Subcutaneous abdominal adipose tissue (tissue), 5 donors: ENCODE results near the gene DYSF.

ENCODE experiments used
- H3K27ac ChIP-seq: one replicate; pipeline ENCODE4 v1.7.0; 2013; ENCODE audit warnings: low read depth, mild to moderate bottlenecking, inconsistent platforms, low read length, moderate library complexity
- H3K27me3 ChIP-seq, 5 donors: one replicate each; pipeline ENCODE4 v1.7.0; 2013; ENCODE audit warnings: low read length in 5 of 5, inconsistent platforms in 1 of 5; ENCODE audit not compliant: control insufficient read depth in 5 of 5, insufficient read depth in 4 of 5
- H3K36me3 ChIP-seq, 5 donors: one replicate each; pipeline ENCODE4 v1.7.0; 2013; ENCODE audit warnings: low read length in 5 of 5; ENCODE audit not compliant: control insufficient read depth in 5 of 5, insufficient read depth in 5 of 5
- H3K4me1 ChIP-seq, 5 donors: one replicate each; pipeline ENCODE4 v1.7.0; 2013; ENCODE audit warnings: low read length in 5 of 5, mild to moderate bottlenecking in 3 of 5, moderate library complexity in 1 of 5; ENCODE audit not compliant: control insufficient read depth in 5 of 5, insufficient read depth in 5 of 5
- H3K4me3 ChIP-seq, 5 donors: one replicate each; pipeline ENCODE4 v1.7.0; 2013; ENCODE audit warnings: low read length in 5 of 5, low read depth in 1 of 5
- H3K9ac ChIP-seq, 5 donors: one replicate each; pipeline ENCODE4 v1.7.0; 2013; ENCODE audit warnings: low read length in 5 of 5, mild to moderate bottlenecking in 4 of 5, moderate library complexity in 3 of 5
- H3K9me3 ChIP-seq, 5 donors: one replicate each; pipeline ENCODE4 v1.7.0; 2013; ENCODE audit warnings: low read length in 5 of 5; ENCODE audit not compliant: control insufficient read depth in 5 of 5
- donor health status: healthy.
- donor health status: healthy.
- donor health status: healthy.
- donor health status: healthy.
- donor health status: healthy.

DYSF gene

DNA sequence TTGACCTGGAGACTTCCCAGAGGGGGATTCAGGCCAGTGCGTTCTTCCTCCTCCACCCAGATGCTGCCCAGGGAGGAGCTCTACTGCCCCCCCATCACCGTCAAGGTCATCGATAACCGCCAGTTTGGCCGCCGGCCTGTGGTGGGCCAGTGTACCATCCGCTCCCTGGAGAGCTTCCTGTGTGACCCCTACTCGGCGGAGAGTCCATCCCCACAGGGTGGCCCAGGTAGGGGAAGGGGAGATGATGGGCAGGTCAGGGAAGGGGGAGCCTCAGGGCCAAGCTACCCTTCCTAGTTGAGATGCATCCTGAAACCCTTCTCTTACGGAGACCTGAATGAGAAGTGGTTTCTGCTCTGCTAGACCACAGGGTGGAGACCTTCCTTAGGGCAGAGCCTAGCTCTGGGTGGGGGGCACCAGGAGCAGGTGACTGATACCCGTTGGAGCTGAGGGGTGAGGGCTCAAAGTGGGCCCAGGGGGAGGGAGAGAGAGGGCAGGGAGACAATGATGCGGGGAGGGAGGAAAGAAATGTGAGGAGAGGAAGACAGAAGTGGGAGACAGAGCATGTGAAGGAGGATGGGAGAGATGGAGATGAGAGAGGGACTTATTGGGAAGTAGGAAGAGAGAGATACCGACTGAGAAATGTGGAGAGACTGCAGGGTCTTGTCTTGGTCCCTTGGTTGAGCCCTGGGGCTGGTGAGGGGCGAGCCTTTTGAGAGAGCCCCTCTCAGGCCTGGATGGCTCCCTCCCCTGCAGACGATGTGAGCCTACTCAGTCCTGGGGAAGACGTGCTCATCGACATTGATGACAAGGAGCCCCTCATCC is 159.4 kb downstream of the DYSF start:
- Histone ChIP-seq H3K9me3 (no peaks in the 10 kb centered on the region), H3K4me3 (no peak overlapping the region), H3K4me1 (peaks cover 7 to 44% (median 31%) of the 10 kb centered on the region in 5 donors), H3K36me3 (peaks cover 0 to 12% (median 8%) of the 10 kb centered on the region in 5 donors), H3K27me3 (no peaks in the 10 kb centered on the region), H3K9ac (no peak overlapping the region), H3K27ac (no peak overlapping the region)

DNA sequence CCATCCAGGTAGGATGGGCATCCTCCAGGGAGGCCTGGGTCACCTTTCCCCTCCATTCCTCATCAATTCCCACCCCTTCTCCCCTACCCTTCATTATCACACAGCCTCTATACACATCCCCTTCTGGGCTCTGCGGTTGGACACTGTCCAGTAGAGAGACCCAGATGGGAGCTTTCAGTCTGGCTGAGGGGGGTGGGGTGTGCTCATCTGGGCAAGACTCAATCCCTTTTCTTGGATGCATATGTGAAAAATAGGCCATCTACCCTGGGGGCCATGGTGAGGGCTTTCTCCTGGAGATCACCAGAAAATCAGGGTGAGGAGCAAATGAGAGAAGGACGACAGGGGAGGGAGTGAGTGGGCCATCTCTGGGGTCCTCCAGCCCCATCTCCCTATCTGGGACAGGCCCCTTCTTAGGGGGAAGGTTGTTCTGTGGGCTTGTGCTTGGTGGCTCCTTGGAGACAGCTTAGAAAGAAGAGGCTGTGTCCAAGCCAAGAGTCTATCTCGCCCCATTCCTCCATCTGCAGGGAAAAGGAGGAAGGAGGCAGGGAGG is 160.1 kb downstream of the DYSF start:
- Histone ChIP-seq H3K36me3 (peaks cover 0 to 12% (median 8%) of the 10 kb centered on the region in 5 donors), H3K27me3 (no peaks in the 10 kb centered on the region), H3K9ac (no peak overlapping the region), H3K4me3 (no peak overlapping the region), H3K4me1 (peaks cover 7 to 37% (median 27%) of the 10 kb centered on the region in 5 donors), H3K27ac (no peak overlapping the region), H3K9me3 (no peaks in the 10 kb centered on the region)

- peaks cover 7 to 30% (median 22%) of the 10 kb centered on the region in 5 donors for H3K4me1 ChIP-seq
- H3K27me3 ChIP-seq, result no peaks in the 10 kb centered on the region
- H3K27ac ChIP-seq, result peak overlapping the region; percentile 63
- H3K36me3 ChIP-seq, result peaks cover 0 to 12% (median 8%) of the 10 kb centered on the region in 5 donors
- H3K4me3 ChIP-seq, result no peak overlapping the region
- peak overlapping the region in 1 of 5 donors; percentile 53 for H3K9ac ChIP-seq
- no peaks in the 10 kb centered on the region for H3K9me3 ChIP-seq
These were observed 160.9 kb downstream of the DYSF start for GRCh38 chr2:71613953-71614925.

DNA sequence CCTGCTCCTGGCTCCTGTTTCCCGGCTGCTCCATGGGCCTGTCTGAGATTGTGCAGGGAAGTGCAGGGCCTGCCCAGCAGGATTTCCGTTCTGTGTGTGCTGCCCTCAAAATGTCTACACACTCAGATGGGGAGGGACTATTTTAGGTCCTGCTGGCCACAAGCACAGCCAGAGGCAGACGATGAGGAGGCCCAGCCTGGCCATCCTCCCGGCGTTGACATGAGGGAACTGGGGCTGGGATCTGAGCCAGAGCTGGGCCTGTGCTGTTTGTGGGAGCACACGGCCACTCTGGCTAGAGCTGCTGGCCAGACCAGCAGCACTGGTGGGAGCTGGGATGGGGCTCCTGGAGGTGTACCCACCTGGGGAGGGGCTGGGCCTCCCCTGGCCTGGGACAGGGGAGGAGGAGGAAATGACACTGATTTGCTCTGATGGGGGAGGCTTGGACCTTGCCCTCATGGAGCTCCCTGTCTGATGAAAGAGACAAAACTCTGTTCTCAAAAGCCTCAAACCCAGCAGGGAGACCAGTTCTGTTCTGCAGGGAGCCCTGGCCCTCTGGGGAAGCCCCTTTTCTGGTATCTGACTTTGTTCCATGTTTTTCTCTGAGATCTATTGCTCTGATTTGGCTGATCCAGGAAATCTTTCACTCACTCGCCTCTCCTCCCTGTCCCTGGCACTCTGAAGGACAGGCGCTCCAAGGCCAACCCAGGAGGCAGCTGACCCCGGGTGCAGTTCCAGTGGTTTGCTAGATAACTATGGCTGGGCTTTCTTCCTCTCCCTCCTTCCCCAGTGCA is 161.8 kb downstream of the DYSF start:
- peak overlapping the region; percentile 63 for H3K27ac ChIP-seq

DNA sequence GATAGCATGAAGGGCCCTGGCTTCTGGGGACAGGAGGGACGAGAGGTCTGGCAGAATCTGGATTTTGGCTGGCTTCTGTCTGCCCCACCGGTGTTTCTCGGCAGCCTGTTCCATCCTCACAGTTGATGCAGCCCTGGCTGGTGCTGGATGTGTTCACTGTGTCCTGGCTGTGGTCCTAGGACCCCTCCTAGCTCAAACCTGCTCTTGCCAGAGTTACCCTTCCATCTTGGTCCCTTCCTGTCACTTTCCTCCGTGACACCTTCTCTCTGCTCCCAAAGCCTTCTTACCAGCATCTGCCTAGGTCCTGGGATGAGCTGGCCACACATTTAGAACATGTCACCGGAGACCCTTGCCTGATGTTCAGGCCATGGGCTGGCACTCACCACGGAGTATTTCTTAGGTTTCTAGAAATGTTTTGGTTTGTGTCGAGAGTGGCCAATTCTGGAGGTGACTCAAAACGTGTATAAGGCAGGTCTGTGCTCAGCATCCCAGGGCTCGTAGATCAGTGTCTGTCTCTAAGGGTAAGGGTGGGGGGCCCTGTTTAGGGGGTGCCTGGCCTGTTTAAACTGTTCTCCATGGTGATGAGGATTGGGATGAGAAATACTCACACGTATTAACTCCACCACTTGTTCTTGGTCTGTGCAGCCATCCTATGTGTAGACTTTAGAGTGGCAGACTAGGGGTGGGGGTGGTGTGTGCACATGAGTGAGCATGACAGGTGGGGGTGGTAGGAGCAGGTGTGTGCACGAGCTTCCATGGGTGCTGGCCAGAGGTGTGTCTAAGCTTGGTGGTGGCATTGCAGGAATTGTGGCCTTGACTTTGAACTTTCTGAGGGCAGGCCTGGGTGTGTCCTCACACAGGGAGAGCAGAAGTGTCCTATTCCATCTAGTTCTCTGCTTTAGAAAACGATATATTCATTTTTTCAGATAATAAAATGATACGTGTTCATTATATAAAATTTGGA is 162.7 kb downstream of the DYSF start:
- Histone ChIP-seq H3K9ac (peak overlapping the region in 4 of 5 donors; percentile 15 to 53 (median 34)), H3K27ac (peak overlapping the region; percentile 63), H3K9me3 (no peaks in the 10 kb centered on the region), H3K36me3 (peaks cover 0 to 12% (median 8%) of the 10 kb centered on the region in 5 donors), H3K4me3 (no peak overlapping the region), H3K4me1 (peaks cover 7 to 26% (median 22%) of the 10 kb centered on the region in 5 donors), H3K27me3 (no peaks in the 10 kb centered on the region)

More for the DNA sequence above, 161.8 kb downstream of the DYSF start:
- Histone ChIP-seq H3K9me3 (no peaks in the 10 kb centered on the region), H3K4me3 (no peak overlapping the region), H3K27me3 (no peaks in the 10 kb centered on the region), H3K4me1 (peaks cover 7 to 26% (median 22%) of the 10 kb centered on the region in 5 donors), H3K9ac (peak overlapping the region in 4 of 5 donors; percentile 15 to 53 (median 34)), H3K36me3 (peaks cover 0 to 12% (median 8%) of the 10 kb centered on the region in 5 donors)

- H3K36me3 ChIP-seq, result peaks cover 0 to 8% (median 4%) of the 10 kb centered on the region in 5 donors
- no peaks in the 10 kb centered on the region for H3K27me3 ChIP-seq
- H3K4me3 ChIP-seq, result no peak overlapping the region
- peaks cover 7 to 26% (median 22%) of the 10 kb centered on the region in 5 donors for H3K4me1 ChIP-seq
- no peak overlapping the region for H3K9ac ChIP-seq
- H3K9me3 ChIP-seq, result no peaks in the 10 kb centered on the region
- H3K27ac ChIP-seq, result no peak overlapping the region
These were observed 163.9 kb downstream of the DYSF start for GRCh38 chr2:71617266-71617665.

- Histone ChIP-seq H3K9ac (peak overlapping the region in 1 of 5 donors; percentile 7), H3K4me3 (no peak overlapping the region), H3K9me3 (no peaks in the 10 kb centered on the region), H3K4me1 (peaks cover 7 to 26% (median 22%) of the 10 kb centered on the region in 5 donors), H3K36me3 (no peaks in the 10 kb centered on the region), H3K27me3 (no peaks in the 10 kb centered on the region), H3K27ac (no peak overlapping the region)
These were observed 165.2 kb downstream of the DYSF start for GRCh38 chr2:71618327-71619113.

DNA sequence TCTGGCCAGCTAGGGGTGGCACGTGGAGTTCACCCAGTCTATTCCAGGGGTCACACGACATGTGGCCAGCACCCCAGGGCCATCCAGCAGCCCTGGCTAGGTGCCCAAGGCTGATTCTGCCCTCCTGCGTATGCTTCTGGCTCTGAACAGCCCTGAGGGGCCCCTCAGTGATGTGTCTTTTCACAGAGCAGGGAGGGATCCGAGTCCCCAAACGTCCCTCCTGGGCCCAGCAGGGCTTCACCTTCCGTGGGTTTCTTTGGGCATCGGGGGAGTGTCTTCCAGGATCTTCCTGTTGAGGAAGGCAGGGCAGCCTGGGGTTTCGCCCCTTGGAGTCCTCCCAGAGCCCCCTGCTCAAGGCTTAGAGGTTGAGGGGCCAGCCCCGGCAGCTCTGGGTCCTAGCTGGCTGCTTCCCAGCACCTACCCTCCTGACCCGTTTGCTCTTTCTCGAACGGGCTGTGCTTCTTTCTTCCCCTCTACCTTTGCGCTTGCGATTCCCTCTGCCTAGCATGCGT is 165.9 kb downstream of the DYSF start:
- no peaks in the 10 kb centered on the region for H3K27me3 ChIP-seq
- no peaks in the 10 kb centered on the region for H3K9me3 ChIP-seq
- H3K27ac ChIP-seq, result no peak overlapping the region
- peaks cover 7 to 22% (median 18%) of the 10 kb centered on the region in 5 donors for H3K4me1 ChIP-seq
- H3K9ac ChIP-seq, result no peak overlapping the region
- no peak overlapping the region for H3K4me3 ChIP-seq
- H3K36me3 ChIP-seq, result no peaks in the 10 kb centered on the region
